ENCODE results near the gene MAP1LC3C. TPM values are rescaled to one million over a fixed set of nuclear protein-coding genes. Genes with fewer than 3 reads are reported as not detected.
A peak's percentile ranks its signal among the peaks of the same experiment; 100 is the strongest.

The MAP1LC3C gene
- total and polyA plus RNA-seq, 9 of the 15 experiments (the other 6 are each of a cell fraction or from before 2014, with no cell fraction given) = not detected

GRCh38 chr1:242025681-242026080 lies 26.8 kb upstream of the MAP1LC3C start (continued):
- no peak for TF ChIP-seq HBP1 (CRISPR knock-in tag; IDR thresholded peaks at IDR 0.05)
- TF ChIP-seq ZNF232 (CRISPR knock-in tag; IDR thresholded peaks at IDR 0.05) = no peak
- TF ChIP-seq BCOR (IDR thresholded peaks at IDR 0.05) = no peak
- TF ChIP-seq CHCHD3 (CRISPR knock-in tag; IDR thresholded peaks at IDR 0.05) = no peak
- no peak for TF ChIP-seq POLR2H (tag; IDR thresholded peaks at IDR 0.05; ENCODE audit: low read depth)
- no peak for TF ChIP-seq ZNF561 (CRISPR knock-in tag; conservative IDR thresholded peaks at IDR 0.05)
- TF ChIP-seq TAL1 (IDR thresholded peaks at IDR 0.05) = no peak
- no peak for TF ChIP-seq ZNF766 (CRISPR knock-in tag; conservative IDR thresholded peaks at IDR 0.05)
- peak; percentile 25; the same call in 1 of the 2 replicates for TF ChIP-seq MGA (IDR thresholded peaks at IDR 0.05)
- TF ChIP-seq SMAD2 (IDR thresholded peaks at IDR 0.05; ENCODE audit: low read depth, low read length) = no peak
- peak; percentile 48; the same call in 1 of the 2 replicates for TF ChIP-seq CEBPG (CRISPR knock-in tag; IDR thresholded peaks at IDR 0.05)
- TF ChIP-seq CEBPG (tag; conservative IDR thresholded peaks at IDR 0.05 in 1 of 2, IDR thresholded peaks at IDR 0.05 in 1 of 2) = peak in 1 of 2 experiments; percentile 85; a peak in 2 of 4 replicates
